ENCODE measurements around the gene ELAPOR2. TPM values are rescaled to one million over a fixed set of nuclear protein-coding genes. Genes with fewer than 3 reads are reported as not detected.

Gene ELAPOR2
- total and polyA plus RNA-seq, 4 donors: 0.47 to 1.4 (median 0.82) TPM

DNA sequence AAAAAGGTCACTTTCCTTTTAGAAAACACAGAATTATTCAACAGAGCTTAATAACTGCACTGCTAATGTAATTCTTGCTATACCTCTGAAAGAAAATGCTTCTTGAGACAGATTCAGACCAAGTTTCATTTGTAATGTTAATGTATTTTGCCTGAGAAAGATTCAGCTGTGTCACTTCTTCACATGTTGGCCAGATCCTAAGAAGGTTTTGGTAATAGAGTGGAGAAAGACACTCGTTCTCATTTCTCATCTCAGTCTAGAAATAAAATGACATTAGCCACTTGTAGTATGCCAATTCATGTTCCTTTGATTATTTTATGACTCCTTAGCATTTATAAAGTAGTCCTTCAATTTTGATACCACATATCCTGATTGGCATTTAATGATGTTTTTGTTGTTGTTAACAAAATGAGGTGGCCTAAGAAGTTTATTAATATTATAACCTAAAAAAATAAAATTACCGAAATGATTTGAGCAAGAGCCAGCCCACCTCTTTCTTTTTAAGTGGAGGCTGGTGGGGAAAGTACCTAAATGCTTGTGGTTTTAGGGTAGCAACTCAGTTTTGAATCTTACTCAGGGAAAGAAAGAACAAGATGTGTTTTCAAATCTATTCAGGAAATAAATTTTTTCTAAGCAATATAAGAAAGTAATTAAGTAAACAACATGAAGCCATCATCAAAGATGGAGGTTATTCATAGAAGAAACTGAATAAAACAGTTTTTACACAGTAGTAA is 16.4 kb upstream of the ELAPOR2 start (continued):
- TF ChIP-seq, protein P1, sequence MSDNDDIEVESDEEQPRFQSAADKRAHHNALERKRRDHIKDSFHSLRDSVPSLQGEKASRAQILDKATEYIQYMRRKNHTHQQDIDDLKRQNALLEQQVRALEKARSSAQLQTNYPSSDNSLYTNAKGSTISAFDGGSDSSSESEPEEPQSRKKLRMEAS (IDR thresholded peaks at IDR 0.05): no peak

DNA sequence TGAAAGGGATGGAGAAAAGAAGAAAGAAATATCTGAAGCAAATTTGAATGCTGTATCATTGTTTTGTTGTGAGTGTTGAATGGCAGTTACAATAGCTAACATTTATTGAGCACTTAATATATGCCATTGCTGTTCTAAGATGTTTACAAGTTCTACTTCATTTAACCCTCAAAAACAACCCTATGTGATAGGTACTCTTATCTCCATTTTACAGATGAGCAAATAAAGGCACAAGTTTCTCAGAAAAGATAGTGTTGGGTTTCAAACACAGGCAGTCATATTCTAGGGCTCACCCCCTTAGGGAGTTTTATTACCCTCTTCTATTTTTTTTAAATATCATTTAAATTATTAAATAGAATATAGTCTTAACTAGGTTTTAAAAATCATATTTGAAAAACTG is 8.3 kb upstream of the ELAPOR2 start:
- Histone ChIP-seq H3K36me3 (ENCODE audit: control insufficient read depth in 4 of 4, insufficient read depth in 3 of 4, low read depth in 1 of 4, low read length in 3 of 4) (no peaks in the 10 kb centered on the region), H3K9ac (ENCODE audit: low read depth in 1 of 2, low read length in 2 of 2) (no peak overlapping the region), H3K27me3 (ENCODE audit: control insufficient read depth in 4 of 4, insufficient read depth in 4 of 4, low read length in 3 of 4) (no peaks in the 10 kb centered on the region), H3K27ac (ENCODE audit: low read depth in 1 of 2, low read length in 2 of 2) (no peak overlapping the region), H3K4me1 (ENCODE audit: control insufficient read depth in 4 of 4, insufficient read depth in 4 of 4, low read length in 3 of 4) (no peaks in the 10 kb centered on the region), H3K4me3 (ENCODE audit: low read depth in 1 of 3, low read length in 3 of 3) (no peak overlapping the region), H3K9me3 (ENCODE audit: control insufficient read depth in 4 of 4, low read length in 3 of 4) (no peaks in the 10 kb centered on the region)
- TF ChIP-seq SP1 (IDR thresholded peaks at IDR 0.05) (no peak), FOXA2 (IDR thresholded peaks at IDR 0.05) (no peak), FOXA1 (IDR thresholded peaks at IDR 0.05) (no peak), YY1 (IDR thresholded peaks at IDR 0.05) (no peak), EGR1 (IDR thresholded peaks at IDR 0.05; ENCODE audit: low read depth in 2 of 2) (no peak), RAD21 (IDR thresholded peaks at IDR 0.05) (no peak), RXRA (IDR thresholded peaks at IDR 0.05) (no peak), GABPA (IDR thresholded peaks at IDR 0.05 in 1 of 2, conservative IDR thresholded peaks at IDR 0.05 in 1 of 2) (no peak)
- TF ChIP-seq, protein P2, sequence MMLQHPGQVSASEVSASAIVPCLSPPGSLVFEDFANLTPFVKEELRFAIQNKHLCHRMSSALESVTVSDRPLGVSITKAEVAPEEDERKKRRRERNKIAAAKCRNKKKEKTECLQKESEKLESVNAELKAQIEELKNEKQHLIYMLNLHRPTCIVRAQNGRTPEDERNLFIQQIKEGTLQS (IDR thresholded peaks at IDR 0.05): no peak
- TF ChIP-seq, protein P3, sequence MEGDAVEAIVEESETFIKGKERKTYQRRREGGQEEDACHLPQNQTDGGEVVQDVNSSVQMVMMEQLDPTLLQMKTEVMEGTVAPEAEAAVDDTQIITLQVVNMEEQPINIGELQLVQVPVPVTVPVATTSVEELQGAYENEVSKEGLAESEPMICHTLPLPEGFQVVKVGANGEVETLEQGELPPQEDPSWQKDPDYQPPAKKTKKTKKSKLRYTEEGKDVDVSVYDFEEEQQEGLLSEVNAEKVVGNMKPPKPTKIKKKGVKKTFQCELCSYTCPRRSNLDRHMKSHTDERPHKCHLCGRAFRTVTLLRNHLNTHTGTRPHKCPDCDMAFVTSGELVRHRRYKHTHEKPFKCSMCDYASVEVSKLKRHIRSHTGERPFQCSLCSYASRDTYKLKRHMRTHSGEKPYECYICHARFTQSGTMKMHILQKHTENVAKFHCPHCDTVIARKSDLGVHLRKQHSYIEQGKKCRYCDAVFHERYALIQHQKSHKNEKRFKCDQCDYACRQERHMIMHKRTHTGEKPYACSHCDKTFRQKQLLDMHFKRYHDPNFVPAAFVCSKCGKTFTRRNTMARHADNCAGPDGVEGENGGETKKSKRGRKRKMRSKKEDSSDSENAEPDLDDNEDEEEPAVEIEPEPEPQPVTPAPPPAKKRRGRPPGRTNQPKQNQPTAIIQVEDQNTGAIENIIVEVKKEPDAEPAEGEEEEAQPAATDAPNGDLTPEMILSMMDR (IDR thresholded peaks at IDR 0.05; ENCODE audit: low read depth, low read length, missing input control): no peak
- TF ChIP-seq, protein P4, sequence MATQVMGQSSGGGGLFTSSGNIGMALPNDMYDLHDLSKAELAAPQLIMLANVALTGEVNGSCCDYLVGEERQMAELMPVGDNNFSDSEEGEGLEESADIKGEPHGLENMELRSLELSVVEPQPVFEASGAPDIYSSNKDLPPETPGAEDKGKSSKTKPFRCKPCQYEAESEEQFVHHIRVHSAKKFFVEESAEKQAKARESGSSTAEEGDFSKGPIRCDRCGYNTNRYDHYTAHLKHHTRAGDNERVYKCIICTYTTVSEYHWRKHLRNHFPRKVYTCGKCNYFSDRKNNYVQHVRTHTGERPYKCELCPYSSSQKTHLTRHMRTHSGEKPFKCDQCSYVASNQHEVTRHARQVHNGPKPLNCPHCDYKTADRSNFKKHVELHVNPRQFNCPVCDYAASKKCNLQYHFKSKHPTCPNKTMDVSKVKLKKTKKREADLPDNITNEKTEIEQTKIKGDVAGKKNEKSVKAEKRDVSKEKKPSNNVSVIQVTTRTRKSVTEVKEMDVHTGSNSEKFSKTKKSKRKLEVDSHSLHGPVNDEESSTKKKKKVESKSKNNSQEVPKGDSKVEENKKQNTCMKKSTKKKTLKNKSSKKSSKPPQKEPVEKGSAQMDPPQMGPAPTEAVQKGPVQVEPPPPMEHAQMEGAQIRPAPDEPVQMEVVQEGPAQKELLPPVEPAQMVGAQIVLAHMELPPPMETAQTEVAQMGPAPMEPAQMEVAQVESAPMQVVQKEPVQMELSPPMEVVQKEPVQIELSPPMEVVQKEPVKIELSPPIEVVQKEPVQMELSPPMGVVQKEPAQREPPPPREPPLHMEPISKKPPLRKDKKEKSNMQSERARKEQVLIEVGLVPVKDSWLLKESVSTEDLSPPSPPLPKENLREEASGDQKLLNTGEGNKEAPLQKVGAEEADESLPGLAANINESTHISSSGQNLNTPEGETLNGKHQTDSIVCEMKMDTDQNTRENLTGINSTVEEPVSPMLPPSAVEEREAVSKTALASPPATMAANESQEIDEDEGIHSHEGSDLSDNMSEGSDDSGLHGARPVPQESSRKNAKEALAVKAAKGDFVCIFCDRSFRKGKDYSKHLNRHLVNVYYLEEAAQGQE (IDR thresholded peaks at IDR 0.05): no peak
- TF ChIP-seq, protein P5, sequence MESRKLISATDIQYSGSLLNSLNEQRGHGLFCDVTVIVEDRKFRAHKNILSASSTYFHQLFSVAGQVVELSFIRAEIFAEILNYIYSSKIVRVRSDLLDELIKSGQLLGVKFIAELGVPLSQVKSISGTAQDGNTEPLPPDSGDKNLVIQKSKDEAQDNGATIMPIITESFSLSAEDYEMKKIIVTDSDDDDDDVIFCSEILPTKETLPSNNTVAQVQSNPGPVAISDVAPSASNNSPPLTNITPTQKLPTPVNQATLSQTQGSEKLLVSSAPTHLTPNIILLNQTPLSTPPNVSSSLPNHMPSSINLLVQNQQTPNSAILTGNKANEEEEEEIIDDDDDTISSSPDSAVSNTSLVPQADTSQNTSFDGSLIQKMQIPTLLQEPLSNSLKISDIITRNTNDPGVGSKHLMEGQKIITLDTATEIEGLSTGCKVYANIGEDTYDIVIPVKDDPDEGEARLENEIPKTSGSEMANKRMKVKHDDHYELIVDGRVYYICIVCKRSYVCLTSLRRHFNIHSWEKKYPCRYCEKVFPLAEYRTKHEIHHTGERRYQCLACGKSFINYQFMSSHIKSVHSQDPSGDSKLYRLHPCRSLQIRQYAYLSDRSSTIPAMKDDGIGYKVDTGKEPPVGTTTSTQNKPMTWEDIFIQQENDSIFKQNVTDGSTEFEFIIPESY (IDR thresholded peaks at IDR 0.05): no peak
- DNase-seq (ENCODE audit: low spot score): no peak
